HG02623 (cell line): ENCODE data around the gene RPS6KA2.

ENCODE experiments used
- ATAC-seq: cut with Tn5 transposase; IDR thresholded peaks from one replicate; pipeline ENCODE4 v1.9.1; 2021; ENCODE audit warnings: moderate library complexity; ENCODE audit not compliant: unreplicated experiment

Gene RPS6KA2

DNA sequence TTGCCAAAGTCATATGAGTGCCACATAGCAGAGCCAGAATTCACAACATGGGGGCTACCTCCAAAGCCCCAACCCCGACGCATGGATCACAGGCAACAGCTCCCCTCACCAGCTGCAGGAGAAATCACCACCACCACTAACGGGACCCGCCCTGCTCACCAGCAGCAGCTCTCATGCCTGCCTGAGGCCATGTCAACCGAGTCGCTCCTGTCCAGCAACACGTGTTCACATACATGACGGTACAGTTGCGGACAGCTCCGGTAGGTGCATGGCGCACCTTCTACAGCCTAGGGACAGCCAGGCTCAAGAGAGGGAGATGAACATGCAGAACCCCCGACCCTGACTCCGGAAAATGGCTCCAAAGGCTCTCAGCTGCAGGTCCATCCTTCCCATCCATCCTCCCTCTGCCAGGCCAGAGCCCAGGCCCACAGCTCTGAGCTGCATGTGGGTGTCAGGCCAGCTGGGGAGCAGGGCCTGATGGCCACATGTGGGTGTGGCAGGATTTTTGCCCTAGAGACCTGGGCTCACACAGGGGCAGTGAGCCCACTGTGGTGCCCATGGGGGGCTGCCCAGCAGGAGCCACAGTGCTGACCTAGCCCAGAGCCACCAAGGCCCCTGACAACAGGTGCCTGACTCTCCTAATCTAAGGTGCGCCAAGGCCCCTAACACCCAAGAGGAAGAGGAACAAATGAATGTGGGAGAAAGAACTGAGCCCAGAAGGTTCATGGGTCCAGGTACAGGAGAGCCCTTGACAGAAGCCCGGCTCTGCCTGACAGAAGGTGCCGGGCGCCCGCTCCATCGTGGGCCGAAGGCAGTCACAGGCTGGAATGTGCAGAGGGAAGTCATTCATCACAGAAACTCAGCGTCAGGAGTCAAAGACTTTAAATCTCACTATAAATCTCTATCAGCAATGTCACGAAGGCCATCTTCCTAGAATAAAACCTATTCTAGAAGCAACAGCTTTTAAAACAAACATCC lies 10.5 kb downstream of the RPS6KA2 start:
- no peak for ATAC-seq

DNA sequence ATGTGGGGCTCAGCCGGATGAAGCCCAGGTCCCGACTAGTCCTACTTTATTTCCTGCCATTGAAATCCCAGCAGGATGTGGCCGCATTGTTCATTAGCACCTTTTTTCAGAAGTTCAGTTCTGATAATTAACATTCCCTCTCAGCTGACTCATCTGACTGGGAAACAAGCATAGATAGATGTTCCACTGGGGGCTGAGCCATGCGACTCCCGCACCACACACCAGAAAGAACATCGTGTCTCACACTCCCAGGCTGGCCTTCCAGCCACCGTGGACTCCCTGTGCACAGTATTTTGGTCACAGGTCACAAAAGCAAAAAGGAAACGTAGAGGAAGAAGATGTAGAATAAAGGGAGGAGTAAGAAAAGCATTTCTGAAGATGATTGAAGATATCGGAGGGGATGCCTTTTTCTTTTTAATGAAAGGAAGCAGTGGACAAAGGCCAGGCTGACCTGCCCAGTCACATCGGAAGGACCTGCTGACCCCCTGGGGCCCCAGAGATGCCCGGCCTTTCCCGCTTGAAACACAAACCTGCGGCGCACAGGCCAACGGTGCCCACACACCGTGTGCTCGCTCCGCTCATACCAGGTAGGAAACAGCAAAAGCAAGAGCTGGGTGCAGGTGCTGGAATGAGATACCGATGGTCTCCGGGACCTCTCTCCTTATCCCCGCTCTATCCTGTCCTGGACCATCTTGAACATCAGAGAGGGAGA lies 11.8 kb downstream of the RPS6KA2 start:
- no peak for ATAC-seq

DNA sequence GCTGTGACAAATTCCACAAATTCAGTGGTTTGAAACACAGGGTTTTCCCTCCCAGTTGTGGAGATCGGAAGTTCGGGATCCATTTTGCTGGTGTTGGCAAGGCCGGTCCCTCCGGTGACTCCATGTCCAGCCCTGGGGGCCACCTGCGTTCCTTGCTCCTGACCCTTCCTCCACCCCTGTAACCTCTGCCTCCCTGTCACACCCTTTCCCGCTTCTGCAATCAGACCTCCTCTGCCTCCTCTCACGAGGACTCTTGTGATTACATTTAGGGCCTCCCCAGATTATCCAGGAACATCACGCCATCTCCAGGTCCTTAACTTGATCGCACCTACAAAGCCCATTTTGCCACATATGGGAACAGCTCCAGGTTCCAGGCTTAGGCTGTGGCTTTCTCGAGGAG lies 12.5 kb downstream of the RPS6KA2 start:
- no peak for ATAC-seq

DNA sequence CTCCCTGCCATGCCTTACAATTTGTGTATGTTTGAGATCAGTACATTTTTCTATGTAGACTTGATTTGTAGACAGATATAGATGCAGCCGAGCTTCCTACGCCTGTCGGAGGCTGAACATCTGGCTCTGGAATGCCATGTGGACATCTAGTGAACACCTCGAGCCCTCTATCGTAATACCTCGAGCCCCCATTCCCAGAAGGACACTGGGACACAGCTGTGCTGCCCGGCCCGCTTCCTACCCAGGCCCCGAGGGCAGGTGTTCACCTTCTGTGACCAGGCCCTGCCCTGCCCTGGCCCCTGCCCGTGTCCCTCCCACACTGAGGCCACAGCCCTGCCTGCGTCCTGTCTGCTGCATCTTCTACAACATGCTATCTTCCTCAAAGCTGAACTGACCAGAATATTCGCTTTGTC lies 12.9 kb downstream of the RPS6KA2 start:
- ATAC-seq, result no peak

DNA sequence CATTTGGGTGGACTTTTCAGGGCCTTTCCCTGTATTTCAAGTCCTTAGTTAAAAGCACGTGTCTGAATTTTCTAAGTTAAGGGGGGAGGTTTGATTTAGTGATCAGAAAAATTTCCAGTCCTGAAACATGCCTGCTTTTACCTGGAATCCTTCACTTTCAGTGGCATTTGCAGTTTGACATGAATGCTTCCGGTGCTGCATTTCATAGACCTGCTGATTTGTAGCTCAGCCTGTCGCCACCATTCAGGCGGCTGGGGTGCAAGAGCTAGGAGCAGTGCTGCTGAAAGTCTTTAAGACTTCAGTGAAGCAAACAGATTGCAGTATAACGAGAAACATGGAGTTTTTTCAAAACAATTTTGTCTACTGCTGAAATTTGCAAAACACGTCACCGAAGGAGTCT lies 14.0 kb downstream of the RPS6KA2 start:
- no peak for ATAC-seq

DNA sequence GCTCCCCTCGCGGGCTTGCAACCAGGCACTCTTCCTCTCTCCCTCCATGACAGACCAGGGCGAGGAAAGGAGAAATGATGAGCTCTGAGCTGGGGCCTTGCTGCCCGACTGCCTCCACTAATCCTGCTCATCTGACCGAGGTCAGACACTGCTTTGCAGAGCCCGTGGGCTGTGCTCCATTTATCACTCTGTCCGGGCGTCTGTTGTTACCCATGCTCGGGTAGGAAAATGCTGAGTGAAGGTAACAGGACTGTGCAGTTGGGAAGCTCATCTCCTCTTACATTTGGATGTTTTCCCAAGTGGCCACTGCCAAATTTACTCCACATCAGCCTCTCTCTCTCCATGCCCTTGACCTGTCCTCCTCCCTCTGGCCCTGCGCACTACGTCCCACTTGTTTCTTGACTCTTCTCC lies 14.6 kb downstream of the RPS6KA2 start:
- ATAC-seq, result no peak

DNA sequence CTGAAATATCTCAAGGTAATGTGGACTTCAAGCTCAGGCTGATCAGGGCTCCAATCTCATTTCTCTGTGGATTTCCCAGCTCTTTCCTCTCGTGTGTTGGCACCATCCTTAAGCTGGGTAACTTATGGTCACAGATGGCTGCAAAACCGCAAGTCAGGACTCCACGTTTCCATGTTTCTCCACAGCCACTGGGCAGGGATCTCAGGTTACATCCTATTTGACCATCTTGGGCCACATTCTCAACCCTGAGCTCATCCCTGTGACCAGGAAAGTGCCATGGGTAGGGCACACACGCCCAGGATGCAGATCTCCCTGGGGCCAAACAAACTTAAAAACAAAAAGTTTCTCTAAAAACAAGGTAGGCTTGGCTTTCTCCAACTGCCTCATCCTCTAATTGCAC lies 15.4 kb downstream of the RPS6KA2 start:
- no peak for ATAC-seq

DNA sequence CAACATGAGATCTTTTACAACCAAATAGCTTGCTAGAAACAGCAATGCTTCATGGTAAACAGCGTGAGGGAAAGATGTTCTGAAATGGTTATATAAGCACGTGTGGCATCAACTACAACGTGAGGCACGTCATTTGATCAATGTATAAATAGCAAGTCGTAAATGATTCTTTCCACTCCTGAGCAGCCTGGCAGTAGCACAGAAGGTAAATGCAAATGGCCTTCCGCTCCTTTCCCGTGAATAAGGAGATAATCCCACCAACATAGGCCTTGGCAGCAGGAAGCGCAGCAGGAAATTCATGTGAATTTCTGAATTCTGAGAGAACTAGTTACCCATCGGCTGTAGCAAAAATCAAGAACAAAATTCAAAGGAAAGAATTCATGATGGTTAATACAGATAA lies 17.0 kb downstream of the RPS6KA2 start:
- no peak for ATAC-seq

DNA sequence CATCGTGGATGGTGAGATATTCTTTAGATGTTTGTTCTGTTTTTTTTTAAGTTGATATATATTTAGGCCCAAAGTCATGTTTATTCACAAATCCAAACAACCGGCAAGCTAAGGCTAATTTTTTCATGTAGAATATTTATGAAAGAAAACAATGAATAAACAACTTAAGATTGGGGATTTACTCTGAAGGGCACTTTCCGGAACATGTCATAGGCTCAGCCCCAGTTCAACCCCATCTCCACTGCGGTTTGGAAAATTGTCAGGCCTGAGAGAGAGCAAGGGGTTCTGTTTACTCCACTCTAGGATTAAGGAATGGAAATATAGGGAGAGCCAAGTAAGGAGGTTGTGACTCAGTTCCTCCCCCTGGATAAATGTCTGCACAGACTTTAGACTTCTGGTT lies 18.3 kb downstream of the RPS6KA2 start:
- ATAC-seq, result no peak

DNA sequence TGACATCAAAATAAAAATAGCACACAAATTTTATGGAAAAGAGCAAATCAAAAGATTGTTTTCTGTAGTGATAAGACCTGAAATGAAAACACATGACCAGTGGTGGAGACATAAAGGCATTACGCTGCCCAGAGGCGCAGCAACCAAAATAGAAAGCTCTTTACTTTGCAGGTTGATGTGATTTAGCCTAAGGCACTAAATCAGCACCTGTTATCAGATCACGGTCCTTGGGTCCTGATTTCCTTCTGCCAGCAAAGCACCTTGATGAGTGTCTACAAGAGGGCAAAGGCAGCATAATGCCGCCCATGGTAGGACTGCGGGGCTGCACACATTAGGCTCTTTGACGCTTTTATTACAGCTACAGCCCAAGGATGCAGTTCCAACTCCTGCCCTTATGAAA lies 21.3 kb downstream of the RPS6KA2 start:
- no peak for ATAC-seq

DNA sequence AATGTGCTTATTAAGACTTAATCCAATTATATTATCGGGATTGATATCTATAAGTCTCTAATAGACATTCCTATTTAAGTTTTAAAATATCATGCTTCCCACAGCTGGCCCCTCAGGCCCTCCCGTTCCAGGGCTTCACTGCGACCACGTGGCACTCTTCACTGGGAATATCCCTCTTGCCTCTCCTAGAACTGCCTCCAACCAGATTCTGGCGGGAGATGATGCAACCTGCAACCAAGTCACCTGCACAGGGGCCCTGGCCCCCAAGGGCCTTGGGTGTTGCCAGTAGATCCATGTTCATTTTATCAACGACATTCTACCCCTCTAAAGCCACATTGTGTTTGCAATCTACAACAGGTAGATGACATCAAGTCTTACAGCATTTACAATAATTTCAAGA lies 22.1 kb downstream of the RPS6KA2 start:
- ATAC-seq, result no peak

DNA sequence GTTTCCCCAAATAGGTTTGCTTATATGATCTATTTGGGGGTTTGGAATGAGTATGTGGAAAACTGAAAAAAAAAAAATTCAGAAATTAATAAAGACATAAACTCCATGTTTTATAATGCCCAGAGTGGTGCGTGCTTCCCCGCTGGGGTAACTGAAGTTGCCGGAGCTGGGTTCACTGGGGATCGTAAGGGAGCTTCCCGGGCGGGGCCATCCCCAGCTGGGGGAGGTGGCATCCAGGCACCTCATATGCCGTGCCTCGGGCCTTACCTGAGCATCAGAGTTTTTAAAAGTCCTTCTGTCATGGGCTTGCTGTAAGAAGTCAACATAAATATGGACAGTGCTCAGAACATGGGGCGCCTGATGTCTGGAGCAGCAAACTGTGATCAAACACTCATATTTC lies 22.7 kb downstream of the RPS6KA2 start:
- ATAC-seq, result no peak

DNA sequence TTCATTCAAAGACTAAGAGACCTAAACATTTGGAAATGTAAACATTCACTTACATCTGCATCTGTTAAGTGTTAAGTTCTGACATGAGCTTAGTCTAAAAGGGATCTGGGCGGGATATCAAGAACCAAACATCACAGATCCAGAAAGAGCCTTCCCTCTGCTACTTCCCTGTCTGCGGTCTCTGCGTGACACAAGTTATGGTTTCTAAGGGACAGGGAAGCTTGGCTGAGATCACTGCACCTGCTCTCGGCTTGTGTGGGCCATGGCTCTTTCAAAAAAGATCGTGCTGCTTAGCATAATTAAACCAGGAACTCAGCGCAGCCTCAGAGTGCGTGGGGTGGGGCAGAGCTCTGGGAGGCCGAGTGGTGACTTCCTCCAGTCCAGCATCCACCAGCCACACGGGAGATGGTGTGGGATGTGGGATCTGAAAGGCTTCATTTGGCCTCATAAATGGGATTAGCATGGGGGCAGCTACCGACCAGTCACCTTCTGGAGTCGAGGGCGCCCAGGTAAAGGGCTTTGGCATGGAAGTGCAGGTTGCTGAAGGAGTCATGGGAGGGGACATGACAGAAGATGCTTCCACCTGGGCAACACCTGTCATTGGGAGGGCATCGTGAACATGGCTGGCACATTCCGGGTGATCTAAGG lies 23.9 kb downstream of the RPS6KA2 start:
- ATAC-seq, result no peak

DNA sequence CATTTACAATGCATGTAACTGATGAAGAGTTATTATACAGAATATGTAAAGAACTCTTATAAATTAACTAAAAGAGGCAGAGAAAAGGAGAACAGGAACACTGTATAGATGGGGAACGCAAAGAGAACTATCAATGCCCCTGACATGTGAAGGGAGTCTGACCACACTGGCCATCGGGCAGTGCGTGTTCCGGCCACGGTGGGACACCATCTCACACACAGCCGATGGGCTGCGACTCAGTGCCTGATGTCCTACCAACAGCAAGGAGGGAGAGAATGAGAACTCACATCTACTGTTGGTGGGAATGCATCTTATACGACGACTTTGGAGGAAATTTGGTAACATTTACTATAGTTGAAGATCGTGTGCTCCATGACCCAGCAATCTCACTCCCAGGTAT lies 25.1 kb downstream of the RPS6KA2 start:
- ATAC-seq, result no peak

DNA sequence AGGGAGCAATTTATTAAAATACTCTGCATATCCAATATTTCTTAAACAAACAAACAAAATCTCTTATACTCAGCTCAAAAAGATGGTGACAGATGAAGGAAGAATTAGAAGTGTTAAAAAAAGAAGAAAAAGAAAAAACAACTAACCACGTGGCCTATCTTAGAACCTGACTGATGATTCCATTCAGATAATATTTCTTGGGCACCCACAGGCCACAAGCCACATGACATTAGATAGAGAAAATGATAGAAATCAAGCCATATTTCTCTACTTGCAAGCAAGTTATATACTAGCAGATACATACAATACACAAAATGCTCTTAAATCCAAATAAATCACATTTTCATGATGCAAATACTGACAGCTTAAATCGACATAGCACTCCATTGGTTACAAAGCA lies 26.1 kb downstream of the RPS6KA2 start:
- ATAC-seq, result no peak

DNA sequence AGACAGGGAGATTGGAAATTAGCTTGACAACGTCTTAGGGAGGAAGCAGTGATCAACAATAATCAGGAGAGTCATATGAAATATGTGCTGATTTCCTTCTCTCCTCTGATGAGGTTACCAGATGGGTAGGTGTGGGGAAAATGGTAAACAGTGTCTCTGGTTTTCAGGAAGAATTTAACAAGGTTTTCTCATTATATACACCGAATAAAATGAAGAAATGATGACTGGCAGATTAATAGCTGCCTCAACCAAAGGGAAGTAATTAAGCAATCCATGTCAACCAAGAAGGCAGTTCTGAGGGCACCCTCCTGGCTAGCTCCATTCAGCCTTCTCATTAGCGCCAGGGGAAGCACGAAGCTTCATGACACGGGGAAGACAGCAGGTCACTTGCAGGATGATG lies 27.8 kb downstream of the RPS6KA2 start:
- no peak for ATAC-seq

DNA sequence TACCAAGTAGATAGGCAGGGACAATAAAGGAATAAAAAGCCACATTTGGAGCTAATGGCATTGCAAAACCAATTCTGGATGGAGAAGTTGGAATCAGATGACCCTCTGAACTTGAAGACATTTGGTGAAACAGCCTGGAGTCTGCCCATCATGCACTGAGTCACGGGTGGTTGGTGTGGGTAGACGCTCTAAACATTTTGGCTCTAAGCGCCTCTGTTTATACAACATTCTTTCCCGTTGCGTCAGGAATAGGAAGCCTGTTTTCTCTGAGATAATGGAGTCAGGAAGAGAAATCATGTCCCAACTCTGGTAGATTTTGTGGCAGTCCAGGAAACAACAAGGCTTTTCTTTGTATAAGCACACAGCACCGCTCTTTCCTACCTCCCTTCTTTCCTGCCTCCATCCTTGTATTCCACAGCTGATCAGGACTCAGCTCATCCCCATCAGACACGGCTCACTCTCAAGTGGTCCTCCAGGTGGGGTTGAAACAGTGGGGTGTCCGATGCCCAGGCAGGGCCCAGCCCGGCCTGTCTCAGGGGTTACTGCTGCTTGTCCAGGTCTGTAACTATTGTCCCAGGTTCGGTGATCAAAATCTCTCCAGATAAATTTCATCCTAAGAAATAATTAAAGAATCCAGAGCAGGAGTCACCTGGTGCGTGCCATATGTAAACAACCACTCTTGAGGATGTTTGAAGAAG lies 28.5 kb downstream of the RPS6KA2 start:
- no peak for ATAC-seq

DNA sequence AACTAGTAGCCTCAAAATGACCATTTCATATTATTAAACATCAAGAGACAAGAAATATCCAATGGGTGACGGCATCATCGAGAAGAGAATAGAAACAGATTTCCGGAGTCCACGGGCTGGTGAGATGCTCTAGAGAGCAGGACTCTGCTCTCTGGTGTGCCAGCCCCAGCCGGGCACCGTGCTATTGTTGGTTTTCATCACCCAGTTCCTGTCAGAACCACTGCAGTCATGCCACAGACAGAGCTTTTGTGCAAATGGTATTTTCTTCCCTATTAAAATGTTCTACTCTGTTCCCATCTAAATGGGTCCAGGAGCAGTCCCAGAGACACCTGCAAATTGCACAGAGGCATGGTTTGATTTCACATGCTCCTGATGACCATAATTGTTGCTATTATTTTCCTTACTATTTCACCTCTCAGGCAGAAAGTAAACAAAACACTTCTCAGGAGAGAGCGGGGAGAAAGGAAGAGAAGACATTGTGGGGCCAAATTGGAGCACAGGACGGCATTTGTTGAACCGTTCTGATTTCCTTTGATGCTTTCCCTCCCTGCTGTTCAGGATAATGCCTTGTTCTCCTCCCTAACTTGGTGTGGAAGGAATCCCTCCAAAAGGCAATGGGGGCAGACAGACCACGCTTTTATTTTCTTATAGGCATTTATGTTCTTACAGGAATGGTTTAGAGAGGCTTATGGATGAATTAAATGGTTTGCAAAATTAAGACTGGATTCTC lies 29.2 kb downstream of the RPS6KA2 start:
- no peak for ATAC-seq

DNA sequence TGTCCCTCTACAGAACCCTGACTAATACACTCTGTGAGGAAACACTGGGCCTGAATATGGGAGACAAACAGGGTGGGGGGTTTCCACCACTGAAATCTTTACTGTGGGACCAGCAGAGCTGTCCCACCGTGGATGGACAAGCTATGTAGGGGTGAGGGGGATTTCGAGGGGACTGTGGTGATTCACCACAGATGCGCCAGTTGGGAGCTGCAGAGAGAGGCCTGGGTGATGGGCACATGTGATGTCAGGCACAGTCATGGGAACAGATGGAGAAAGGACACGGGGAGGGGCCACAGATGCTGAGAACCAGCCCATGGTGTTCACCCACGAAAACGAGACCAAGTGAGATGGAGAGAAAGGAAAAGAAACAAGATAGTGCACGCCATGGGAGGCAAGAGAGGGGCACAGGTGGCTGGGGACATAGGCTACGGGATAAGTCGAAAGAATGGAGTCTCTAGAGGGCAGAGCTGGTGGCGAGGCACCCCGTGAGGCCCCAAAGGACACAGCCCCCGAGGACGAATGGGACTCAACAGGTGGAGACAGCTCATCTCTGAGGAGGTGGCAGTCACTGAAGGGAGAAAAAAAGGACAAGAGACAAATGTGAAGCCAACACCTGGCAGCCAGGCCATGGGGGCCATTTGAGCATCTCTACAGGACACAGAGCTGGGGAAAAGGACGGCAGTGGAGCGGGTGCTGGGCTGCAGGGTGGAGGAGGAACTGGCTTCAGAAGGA lies 30.1 kb downstream of the RPS6KA2 start:
- no peak for ATAC-seq

DNA sequence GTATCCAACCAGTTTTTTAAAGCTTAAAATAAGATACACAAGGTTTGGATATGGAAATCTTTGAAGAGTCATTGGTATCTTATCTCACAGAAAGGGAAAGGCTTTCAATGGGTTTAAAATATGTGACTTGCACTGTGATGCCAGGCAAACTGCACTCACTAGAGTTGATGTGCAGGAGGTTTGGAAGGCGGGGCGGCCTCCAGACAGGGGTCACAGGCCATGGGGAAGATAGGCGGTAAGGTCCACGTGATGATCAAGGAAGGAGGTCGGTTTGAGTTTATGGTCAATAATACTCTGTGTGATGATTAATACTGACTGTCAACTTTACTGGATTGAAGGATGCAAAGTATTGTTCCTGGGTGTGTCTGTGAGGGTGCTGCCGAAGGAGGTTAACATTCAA lies 31.1 kb downstream of the RPS6KA2 start:
- no peak for ATAC-seq
